BLaER1 treated with 17β-estradiol and CSF1 and Interleukin-3, amounts not matched to agents 10 nM and 100 nM (cell line): Measurements from ENCODE around the gene HDAC7.

Experiments
- H3K27ac ChIP-seq, 11 experiments: shearing (Covaris generic); formaldehyde crosslinking; 2 replicates each; pipeline ENCODE4 v1.8.1; 2022
- H3K27me3 ChIP-seq, 11 experiments: shearing (Covaris generic); formaldehyde crosslinking; 2 replicates each; pipeline ENCODE4 v1.8.1; 2022
- H3K36me3 ChIP-seq, 11 experiments: shearing (Covaris generic); formaldehyde crosslinking; 2 replicates each; pipeline ENCODE4 v1.8.1; 2022
- H3K4me1 ChIP-seq, 10 experiments: shearing (Covaris generic); formaldehyde crosslinking; 2 replicates each; pipeline ENCODE4 v1.8.1; 2022
- H3K4me2 ChIP-seq, 11 experiments: shearing (Covaris generic); formaldehyde crosslinking; 2 replicates each; pipeline ENCODE4 v1.8.1; 2022
- H3K4me3 ChIP-seq, 10 experiments: shearing (Covaris generic); formaldehyde crosslinking; 2 replicates each; pipeline ENCODE4 v1.8.1; 2022
- H3K9ac ChIP-seq, 11 experiments: shearing (Covaris generic); formaldehyde crosslinking; 2 replicates each; pipeline ENCODE4 v1.8.1; 2022
- H3K9me3 ChIP-seq, 11 experiments: shearing (Covaris generic); formaldehyde crosslinking; replicated peaks in 1 of 11; 2 replicates each; pipeline ENCODE4 v1.8.1; 2022
- H4K20me1 ChIP-seq, 11 experiments: shearing (Covaris generic); formaldehyde crosslinking; 2 replicates each; pipeline ENCODE4 v1.8.1; 2022
- Cebpa-rat ChIP-seq, 11 experiments: shearing (Covaris generic); IDR thresholded peaks; 2 replicates each; pipeline ENCODE4 v1.8.1; 2022

Gene HDAC7

GRCh38 chr12:47735649-47736048 is 84.1 kb downstream of the HDAC7 start:
- H4K20me1 ChIP-seq = peaks cover 0 to 9% (median 2%) of the 10 kb centered on the region in 11 experiments; a peak in 3 of 22 replicates
- H3K4me2 ChIP-seq = peak overlapping the region in 10 of 11 experiments; percentile 15 to 69 (median 36); a peak in 14 of 22 replicates
- peaks cover 42 to 66% (median 51%) of the 10 kb centered on the region in 10 experiments for H3K4me1 ChIP-seq
- H3K36me3 ChIP-seq = no peaks in the 10 kb centered on the region
- H3K27me3 ChIP-seq = 0 out of 22 replicates have a peak, but pooled peaks cover 0 to 3% (median 0%) of the 10 kb centered on the region in 11 experiments
- H3K4me3 ChIP-seq = no peak overlapping the region
- H3K9me3 ChIP-seq = no peaks in the 10 kb centered on the region
- H3K27ac ChIP-seq = no peak overlapping the region
- TF ChIP-seq Cebpa-rat (IDR thresholded peaks at IDR 0.05) = no peak
- H3K9ac ChIP-seq = no peak overlapping the region

GRCh38 chr12:47734725-47735480 is 84.8 kb downstream of the HDAC7 start:
- H3K4me3 ChIP-seq = no peak overlapping the region
- 0 out of 22 replicates have a peak overlapping the region, but pooled peaks of 1 of the 11 experiments have one; percentile 22 for H3K9ac ChIP-seq
- peak overlapping the region in 10 of 11 experiments; percentile 4 to 54 (median 29); a peak in 12 of 22 replicates for H3K4me2 ChIP-seq
- H3K4me1 ChIP-seq = peaks cover 34 to 59% (median 44%) of the 10 kb centered on the region in 10 experiments
- 0 out of 22 replicates have a peak, but pooled peaks cover 0 to 3% (median 0%) of the 10 kb centered on the region in 11 experiments for H3K27me3 ChIP-seq
- no peaks in the 10 kb centered on the region for H3K9me3 ChIP-seq
- H3K36me3 ChIP-seq = no peaks in the 10 kb centered on the region
- TF ChIP-seq Cebpa-rat (IDR thresholded peaks at IDR 0.05) = no peak
- H4K20me1 ChIP-seq = peaks cover 0 to 9% (median 0%) of the 10 kb centered on the region in 11 experiments; a peak in 1 of 22 replicates
- H3K27ac ChIP-seq = peak overlapping the region in 1 of 11 experiments; percentile 11; a peak in 1 of 22 replicates

GRCh38 chr12:47733142-47733541 is 86.6 kb downstream of the HDAC7 start:
- no peaks in the 10 kb centered on the region for H3K9me3 ChIP-seq
- H3K4me3 ChIP-seq = no peak overlapping the region
- H3K27ac ChIP-seq = no peak overlapping the region
- no peaks in the 10 kb centered on the region for H3K27me3 ChIP-seq
- H4K20me1 ChIP-seq = peaks cover 0 to 9% (median 0%) of the 10 kb centered on the region in 11 experiments; a peak in 1 of 22 replicates
- H3K4me2 ChIP-seq = no peak overlapping the region
- H3K36me3 ChIP-seq = no peaks in the 10 kb centered on the region
- TF ChIP-seq Cebpa-rat (IDR thresholded peaks at IDR 0.05) = no peak
- no peak overlapping the region for H3K9ac ChIP-seq
- H3K4me1 ChIP-seq = peaks cover 24 to 46% (median 32%) of the 10 kb centered on the region in 10 experiments
